Fibroblast of lung (primary cell): Measurements from ENCODE around the gene FAM135A.

ENCODE experiments used
- EZH2 ChIP-seq: IDR thresholded peaks from 2 replicates; pipeline ENCODE4 v1.5.1; 2012; ENCODE audit warnings: low read length, control low read depth, mild to moderate bottlenecking; ENCODE audit errors: missing control alignments
- TF ChIP-seq, protein P1 (sequence below), 2 donors: IDR thresholded peaks in 1 of 2; conservative IDR thresholded peaks in 1 of 2; 1 replicate in 1 of 2; 2 replicates in 1 of 2; pipeline ENCODE4 v1.5.1; 2011 to 2012; ENCODE audit warnings: low read length in 2 of 2, control low read depth in 1 of 2, inconsistent platforms in 1 of 2, low read depth in 1 of 2, mild to moderate bottlenecking in 1 of 2

DNA sequence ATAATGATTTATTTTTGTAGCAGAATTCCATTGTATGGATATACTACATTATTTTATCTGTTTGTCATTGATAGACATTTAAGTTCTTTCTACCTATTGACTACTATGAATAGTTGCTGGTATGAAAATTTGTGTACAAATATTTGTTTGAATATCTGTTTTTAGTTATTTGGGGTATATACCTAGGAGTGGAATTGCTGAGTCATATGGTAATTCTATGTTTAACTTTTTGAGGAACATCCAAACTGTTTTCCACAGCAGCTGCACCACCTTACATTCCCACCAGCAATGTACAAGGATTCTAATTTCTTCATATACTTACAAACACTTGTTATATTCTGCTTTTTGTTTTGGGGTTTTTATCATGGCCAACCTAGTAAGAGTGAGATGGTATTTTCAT is 97.3 kb downstream of the FAM135A start:
- TF ChIP-seq, protein P1, sequence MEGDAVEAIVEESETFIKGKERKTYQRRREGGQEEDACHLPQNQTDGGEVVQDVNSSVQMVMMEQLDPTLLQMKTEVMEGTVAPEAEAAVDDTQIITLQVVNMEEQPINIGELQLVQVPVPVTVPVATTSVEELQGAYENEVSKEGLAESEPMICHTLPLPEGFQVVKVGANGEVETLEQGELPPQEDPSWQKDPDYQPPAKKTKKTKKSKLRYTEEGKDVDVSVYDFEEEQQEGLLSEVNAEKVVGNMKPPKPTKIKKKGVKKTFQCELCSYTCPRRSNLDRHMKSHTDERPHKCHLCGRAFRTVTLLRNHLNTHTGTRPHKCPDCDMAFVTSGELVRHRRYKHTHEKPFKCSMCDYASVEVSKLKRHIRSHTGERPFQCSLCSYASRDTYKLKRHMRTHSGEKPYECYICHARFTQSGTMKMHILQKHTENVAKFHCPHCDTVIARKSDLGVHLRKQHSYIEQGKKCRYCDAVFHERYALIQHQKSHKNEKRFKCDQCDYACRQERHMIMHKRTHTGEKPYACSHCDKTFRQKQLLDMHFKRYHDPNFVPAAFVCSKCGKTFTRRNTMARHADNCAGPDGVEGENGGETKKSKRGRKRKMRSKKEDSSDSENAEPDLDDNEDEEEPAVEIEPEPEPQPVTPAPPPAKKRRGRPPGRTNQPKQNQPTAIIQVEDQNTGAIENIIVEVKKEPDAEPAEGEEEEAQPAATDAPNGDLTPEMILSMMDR (conservative IDR thresholded peaks at IDR 0.05 in 1 of 2, IDR thresholded peaks at IDR 0.05 in 1 of 2; ENCODE audit: low read depth in 1 of 2, low read length in 2 of 2) = no peak
- no peak for TF ChIP-seq EZH2
